Mesenchymal stem cell (in vitro differentiated cells and primary cell): Measurements from ENCODE around the gene AP2M1.

ENCODE experiments used
- DNase-seq: peaks from one replicate; pipeline ENCODE4 v3.0.0-alpha.2; 2013
- H2AFZ ChIP-seq: one replicate; pipeline ENCODE4 v1.6.1; 2013; ENCODE audit warnings: low read depth, mild to moderate bottlenecking, control low read depth, inconsistent platforms, low read length, moderate library complexity
- H2AK5ac ChIP-seq: 2 replicates; pipeline ENCODE4 v1.6.1; 2013; ENCODE audit warnings: low read length, moderate library complexity, mild to moderate bottlenecking, inconsistent platforms; ENCODE audit not compliant: severe bottlenecking
- H2BK120ac ChIP-seq: one replicate; pipeline ENCODE4 v1.6.1; 2013; ENCODE audit warnings: low read depth, mild to moderate bottlenecking, inconsistent platforms, low read length, moderate library complexity
- H2BK12ac ChIP-seq, 2 experiments: one replicate each; pipeline ENCODE4 v1.6.1; 2013; ENCODE audit warnings: inconsistent platforms in 2 of 2, low read length in 2 of 2, mild to moderate bottlenecking in 2 of 2, moderate library complexity in 2 of 2, control low read depth in 1 of 2
- H2BK15ac ChIP-seq: one replicate; pipeline ENCODE4 v1.6.1; 2013; ENCODE audit warnings: mild to moderate bottlenecking, low read depth, inconsistent platforms; ENCODE audit not compliant: poor library complexity, severe bottlenecking
- H2BK5ac ChIP-seq: 2 replicates; pipeline ENCODE4 v1.6.1; 2013; ENCODE audit warnings: low read depth, mild to moderate bottlenecking, low read length, control low read depth, inconsistent platforms; ENCODE audit not compliant: poor library complexity, severe bottlenecking
- H3K14ac ChIP-seq, 2 experiments: one replicate each; pipeline ENCODE4 v1.6.1; 2013; ENCODE audit warnings: inconsistent platforms in 2 of 2, low read length in 2 of 2, control low read depth in 1 of 2, mild to moderate bottlenecking in 1 of 2, moderate library complexity in 1 of 2
- H3K18ac ChIP-seq, 2 experiments: one replicate each; pipeline ENCODE4 v1.6.1; 2013; ENCODE audit warnings: inconsistent platforms in 2 of 2, low read length in 2 of 2, control low read depth in 1 of 2, low read depth in 1 of 2, mild to moderate bottlenecking in 1 of 2
- H3K23ac ChIP-seq, 2 experiments: one replicate each; pipeline ENCODE4 v1.6.1; 2013; ENCODE audit warnings: inconsistent platforms in 2 of 2, low read length in 2 of 2, mild to moderate bottlenecking in 2 of 2, moderate library complexity in 2 of 2, control low read depth in 1 of 2
- H3K27ac ChIP-seq: 2 replicates; pipeline ENCODE4 v1.5.1; 2013; ENCODE audit warnings: mild to moderate bottlenecking, moderate library complexity, low read length, control low read depth, inconsistent platforms; ENCODE audit not compliant: poor library complexity, severe bottlenecking
- H3K27me3 ChIP-seq, 2 experiments: 2 replicates each; pipeline versions ENCODE4 v1.6.1 to v1.7.0; 2013; ENCODE audit warnings: low read length in 2 of 2, mild to moderate bottlenecking in 2 of 2, moderate library complexity in 2 of 2, control low read depth in 1 of 2, inconsistent platforms in 1 of 2; ENCODE audit not compliant: control insufficient read depth in 1 of 2, insufficient read depth in 1 of 2
- H3K36me3 ChIP-seq, 2 experiments: 2 replicates each; pipeline versions ENCODE4 v1.6.1 to v1.7.0; 2013; ENCODE audit warnings: low read length in 2 of 2, control low read depth in 1 of 2, inconsistent platforms in 1 of 2, low read depth in 1 of 2, mild to moderate bottlenecking in 1 of 2; ENCODE audit not compliant: insufficient read depth in 2 of 2, control insufficient read depth in 1 of 2
- H3K4ac ChIP-seq, 2 experiments: one replicate each; pipeline ENCODE4 v1.6.1; 2013; ENCODE audit warnings: inconsistent platforms in 2 of 2, low read length in 2 of 2, mild to moderate bottlenecking in 2 of 2, moderate library complexity in 2 of 2, control low read depth in 1 of 2, low read depth in 1 of 2
- H3K4me1 ChIP-seq: 2 replicates; pipeline ENCODE4 v1.6.1; 2013; ENCODE audit warnings: low read depth, low read length, control low read depth; ENCODE audit not compliant: control insufficient read depth, insufficient read depth
- H3K4me2 ChIP-seq: 2 replicates; pipeline ENCODE4 v1.6.1; 2013; ENCODE audit warnings: low read length, mild to moderate bottlenecking, inconsistent platforms; ENCODE audit not compliant: poor library complexity, severe bottlenecking
- H3K4me3 ChIP-seq, 2 experiments: 2 replicates each; pipeline versions ENCODE4 v1.5.1 to v1.7.0; 2013; ENCODE audit warnings: low read length in 2 of 2, mild to moderate bottlenecking in 2 of 2, control low read depth in 1 of 2, low read depth in 1 of 2; ENCODE audit not compliant: insufficient read depth in 1 of 2
- H3K79me1 ChIP-seq: replicated peaks from 2 replicates; pipeline ENCODE4 v1.6.1; 2013; ENCODE audit warnings: mild to moderate bottlenecking, control low read depth, low read length, inconsistent platforms; ENCODE audit not compliant: poor library complexity, severe bottlenecking
- H3K9ac ChIP-seq: 2 replicates; pipeline ENCODE4 v1.7.0; 2013; ENCODE audit warnings: mild to moderate bottlenecking, low read length, moderate library complexity
- H3K9me3 ChIP-seq: 2 replicates; pipeline ENCODE4 v1.7.0; 2013; ENCODE audit warnings: mild to moderate bottlenecking, low read length; ENCODE audit not compliant: control insufficient read depth
- H4K8ac ChIP-seq: one replicate; pipeline ENCODE4 v1.6.1; 2013; ENCODE audit warnings: inconsistent platforms, mild to moderate bottlenecking, low read length, moderate library complexity
- H4K91ac ChIP-seq: one replicate; pipeline ENCODE4 v1.6.1; 2013; ENCODE audit warnings: mild to moderate bottlenecking, low read length, inconsistent platforms
- WGBS: methylation state at CpG from one replicate; pipeline ENCODE4 v1.1.7; 2013; ENCODE audit warnings: mixed read lengths; 5-methylcytosine and 5-hydroxymethylcytosine counted together

The AP2M1 gene

GRCh38 chr3:184177767-184178306 is 3.2 kb downstream of the AP2M1 start:
- Histone ChIP-seq H3K18ac (peak overlapping the region in 1 of 2 experiments; percentile 43), H3K36me3 (peaks cover 59 to 60% of the 10 kb centered on the region in 2 experiments), H3K14ac (peak overlapping the region in 1 of 2 experiments; percentile 50), H3K4me3 (peak overlapping the region in 1 of 2 experiments; percentile 96), H2AFZ (no peak overlapping the region), H3K4me1 (peaks cover 33% of the 10 kb centered on the region), H3K79me1 (peaks cover 20% of the 10 kb centered on the region), H3K4me2 (peak overlapping the region; percentile 84), H3K9ac (peak overlapping the region; percentile 98), H2BK15ac (no peak overlapping the region), H3K23ac (peak overlapping the region in 1 of 2 experiments; percentile 16), H3K4ac (peak overlapping the region in 1 of 2 experiments; percentile 40), H4K8ac (no peak overlapping the region), H2AK5ac (no peak overlapping the region), H2BK12ac (peak overlapping the region in 1 of 2 experiments; percentile 55), H2BK5ac (no peak overlapping the region), H3K9me3 (no peaks in the 10 kb centered on the region), H3K27me3 (no peaks in the 10 kb centered on the region), H3K27ac (peak overlapping the region; percentile 94), H2BK120ac (no peak overlapping the region), H4K91ac (peak overlapping the region; percentile 14)
- no peak for DNase-seq
- WGBS, result 93% methylated on average over 14 of the region's 14 CpGs

- Histone ChIP-seq H3K9me3 (no peaks in the 10 kb centered on the region), H3K9ac (peak overlapping the region; percentile 98), H2BK120ac (no peak overlapping the region), H3K4me2 (no peak overlapping the region), H3K4ac (no peak overlapping the region), H3K27me3 (no peaks in the 10 kb centered on the region), H3K36me3 (peaks cover 65 to 68% of the 10 kb centered on the region in 2 experiments), H3K79me1 (peaks cover 19% of the 10 kb centered on the region), H2AFZ (no peak overlapping the region), H3K18ac (no peak overlapping the region), H3K4me3 (peak overlapping the region in 1 of 2 experiments; percentile 96), H2BK15ac (no peak overlapping the region), H3K27ac (peak overlapping the region; percentile 94), H4K8ac (peak overlapping the region; percentile 61), H3K4me1 (peaks cover 33% of the 10 kb centered on the region), H3K23ac (no peak overlapping the region), H2BK12ac (peak overlapping the region in 1 of 2 experiments; percentile 11), H3K14ac (no peak overlapping the region), H2AK5ac (no peak overlapping the region), H4K91ac (no peak overlapping the region), H2BK5ac (no peak overlapping the region)
- no peak for DNase-seq
- WGBS, result 97% methylated on average over 13 of the region's 13 CpGs
These were observed 4.0 kb downstream of the AP2M1 start for GRCh38 chr3:184178521-184179138.

GRCh38 chr3:184180165-184180564 is 5.5 kb downstream of the AP2M1 start:
- Histone ChIP-seq H2BK12ac (no peak overlapping the region), H3K36me3 (peaks cover 76 to 82% of the 10 kb centered on the region in 2 experiments), H3K4ac (no peak overlapping the region), H2BK5ac (no peak overlapping the region), H3K18ac (no peak overlapping the region), H3K27ac (peak overlapping the region; percentile 2), H3K14ac (no peak overlapping the region), H4K91ac (no peak overlapping the region), H3K4me2 (no peak overlapping the region), H3K9me3 (no peaks in the 10 kb centered on the region), H3K27me3 (no peaks in the 10 kb centered on the region), H3K4me1 (peaks cover 33% of the 10 kb centered on the region), H2AK5ac (no peak overlapping the region), H3K4me3 (peak overlapping the region in 1 of 2 experiments; percentile 38), H3K23ac (no peak overlapping the region), H2AFZ (no peak overlapping the region), H2BK15ac (no peak overlapping the region), H2BK120ac (no peak overlapping the region), H3K79me1 (peaks cover 20% of the 10 kb centered on the region), H4K8ac (no peak overlapping the region), H3K9ac (peak overlapping the region; percentile 38)
- 88% methylated on average over 6 of the region's 6 CpGs for whole genome bisulfite sequencing
- DNase-seq, result peak; percentile 63

- 98% methylated on average over 9 of the region's 9 CpGs for WGBS
- Histone ChIP-seq H2BK5ac (no peak overlapping the region), H2AFZ (no peak overlapping the region), H3K4me3 (no peak overlapping the region), H3K4me2 (no peak overlapping the region), H2AK5ac (no peak overlapping the region), H3K4ac (no peak overlapping the region), H2BK120ac (no peak overlapping the region), H3K27me3 (no peaks in the 10 kb centered on the region), H3K79me1 (peaks cover 20% of the 10 kb centered on the region), H3K36me3 (peaks cover 76 to 83% of the 10 kb centered on the region in 2 experiments), H2BK15ac (no peak overlapping the region), H3K9me3 (no peaks in the 10 kb centered on the region), H4K8ac (no peak overlapping the region), H3K9ac (no peak overlapping the region), H3K18ac (no peak overlapping the region), H4K91ac (no peak overlapping the region), H3K14ac (no peak overlapping the region), H3K23ac (no peak overlapping the region), H2BK12ac (no peak overlapping the region), H3K27ac (no peak overlapping the region), H3K4me1 (peaks cover 37% of the 10 kb centered on the region)
- no peak for DNase-seq
These were observed 6.9 kb downstream of the AP2M1 start for GRCh38 chr3:184181596-184181995.
